Cardiac fibroblast (primary cell): ENCODE data around the gene SEZ6L2.
"Not testable (repeated sequence)": the region's sequence is repeated elsewhere in the genome, so short reads cannot be mapped to it uniquely, and the experiment has no call there.

Experiments used
- DNase-seq, 2 donors: peaks; one replicate each; pipeline versions ENCODE4 v3.0.0 to v3.0.0-alpha.2; 2010; ENCODE audit warnings: low read depth in 2 of 2
- H3K4me3 ChIP-seq, 2 donors: replicated peaks in 1 of 2; 1 replicate in 1 of 2; 2 replicates in 1 of 2; pipeline ENCODE4 v1.5.1; 2011; ENCODE audit warnings: low read depth in 2 of 2, low read length in 2 of 2, mild to moderate bottlenecking in 2 of 2, moderate library complexity in 1 of 2
- CTCF ChIP-seq: IDR thresholded peaks from one replicate; pipeline ENCODE4 v1.5.1; 2011; ENCODE audit warnings: low read depth, mild to moderate bottlenecking, low read length, inconsistent platforms

SEZ6L2 gene

DNA sequence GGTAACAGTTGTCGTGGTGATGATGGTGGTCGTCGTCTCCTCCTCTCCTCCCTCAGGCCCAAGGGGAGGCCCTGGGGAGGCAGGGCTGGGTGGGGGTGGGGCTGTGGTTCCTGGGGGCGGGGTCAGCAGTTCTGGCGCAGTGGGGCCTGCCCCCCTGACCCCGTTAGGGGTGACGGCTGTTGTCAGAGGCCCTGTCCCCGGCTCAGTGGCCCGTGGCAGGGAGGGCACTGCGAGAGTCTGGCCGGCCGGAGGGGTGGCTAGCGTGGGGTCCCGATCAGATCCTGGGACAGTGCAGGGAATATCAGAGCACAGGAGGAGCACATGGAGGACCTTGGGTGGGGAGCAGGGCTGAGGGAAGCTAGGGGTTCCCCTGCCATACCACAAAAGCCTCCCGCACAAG lies 2.5 kb downstream of the SEZ6L2 start:
- no peak overlapping the region for H3K4me3 ChIP-seq
- no peak for DNase-seq
- no peak for TF ChIP-seq CTCF

GRCh38 chr16:29894352-29894751 lies 5.0 kb downstream of the SEZ6L2 start:
- TF ChIP-seq CTCF: no peak
- no peak overlapping the region for H3K4me3 ChIP-seq
- no peak for DNase-seq

DNA sequence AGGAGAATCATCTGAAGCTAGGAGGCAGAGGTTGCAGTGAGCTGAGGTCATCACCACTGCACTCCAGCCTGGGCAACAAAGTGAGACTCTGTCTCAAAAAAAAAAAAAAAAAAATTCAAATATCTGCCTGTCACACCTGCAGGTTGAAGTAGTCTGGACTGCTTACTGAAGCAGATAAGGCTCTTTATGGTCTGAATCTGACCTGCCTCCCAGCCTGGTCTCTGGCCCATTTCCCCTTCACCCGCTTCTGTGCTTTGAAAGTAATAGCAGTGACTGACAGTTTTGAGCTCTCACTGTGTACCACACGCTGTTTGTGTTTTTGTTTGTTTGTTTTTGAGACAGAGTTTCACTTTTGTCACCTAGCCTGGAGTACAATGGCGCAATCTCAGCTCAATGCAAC lies 5.8 kb downstream of the SEZ6L2 start:
- DNase-seq: no peak
- TF ChIP-seq CTCF: no peak
- no peak overlapping the region for H3K4me3 ChIP-seq

DNA sequence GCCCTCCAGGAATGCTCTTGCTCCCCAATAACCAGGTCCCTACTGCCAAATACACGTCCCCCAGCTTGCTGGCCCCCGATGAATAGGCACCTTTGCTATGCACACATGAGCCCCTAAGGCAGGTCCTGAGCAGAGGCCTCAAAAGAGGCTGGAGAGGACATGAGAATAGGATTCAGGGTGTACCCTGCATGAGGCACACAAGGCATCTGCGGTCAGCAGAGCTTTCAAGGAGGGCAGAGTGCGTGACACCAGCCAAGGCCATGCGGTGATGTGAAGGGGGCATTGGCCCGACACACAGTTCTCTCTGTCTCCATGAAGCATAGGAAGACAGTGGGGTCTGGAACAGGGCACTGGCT lies 6.9 kb downstream of the SEZ6L2 start:
- no peak for TF ChIP-seq CTCF
- no peak for DNase-seq
- no peak overlapping the region for H3K4me3 ChIP-seq

DNA sequence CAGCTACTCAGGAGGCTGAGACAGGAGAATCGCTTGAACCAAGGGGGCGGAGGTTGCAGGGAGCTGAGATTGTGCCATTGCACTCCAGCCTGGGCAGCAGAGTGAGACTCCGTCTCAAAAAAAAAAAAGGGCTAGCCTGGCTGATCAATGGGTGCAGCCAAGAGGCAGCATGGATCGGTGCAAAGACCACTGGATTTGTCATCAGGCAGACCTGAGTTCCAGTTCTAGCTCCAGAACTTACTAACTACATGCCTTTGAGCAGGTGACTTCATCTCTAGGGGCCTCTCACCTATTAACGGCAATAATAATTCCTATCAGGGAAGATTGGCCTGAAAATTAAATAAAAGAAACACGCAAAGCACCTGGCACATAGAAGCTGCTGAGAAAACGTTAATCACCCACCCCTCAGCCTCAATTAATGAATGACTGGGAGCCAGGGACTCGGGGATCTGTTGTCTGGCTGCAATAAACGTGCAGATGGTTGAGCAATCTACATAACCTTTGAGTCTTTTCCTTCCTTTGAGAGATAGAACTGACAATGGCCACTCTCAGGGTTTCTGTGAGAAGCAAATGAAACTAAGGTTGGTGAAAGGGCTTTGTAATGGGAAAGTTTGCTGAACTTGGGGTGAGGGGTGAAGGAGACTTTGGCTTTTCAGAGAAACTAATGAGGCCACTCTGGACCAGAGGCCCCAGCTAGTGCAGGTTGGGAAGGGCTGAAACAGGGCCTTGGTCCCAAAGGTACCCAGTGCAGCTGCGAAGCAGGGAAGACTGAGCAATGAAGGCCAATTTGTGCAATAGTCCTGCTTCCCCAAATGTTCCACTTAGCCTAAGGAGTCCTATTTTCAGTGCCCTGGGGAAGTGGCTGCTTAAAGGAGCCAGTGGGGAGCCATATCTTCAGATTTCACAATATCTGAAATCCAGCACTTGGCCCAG lies 7.6 kb downstream of the SEZ6L2 start:
- peak in 1 of 2 donors; percentile 26 for DNase-seq
- no peak overlapping the region for H3K4me3 ChIP-seq
- no peak for TF ChIP-seq CTCF

DNA sequence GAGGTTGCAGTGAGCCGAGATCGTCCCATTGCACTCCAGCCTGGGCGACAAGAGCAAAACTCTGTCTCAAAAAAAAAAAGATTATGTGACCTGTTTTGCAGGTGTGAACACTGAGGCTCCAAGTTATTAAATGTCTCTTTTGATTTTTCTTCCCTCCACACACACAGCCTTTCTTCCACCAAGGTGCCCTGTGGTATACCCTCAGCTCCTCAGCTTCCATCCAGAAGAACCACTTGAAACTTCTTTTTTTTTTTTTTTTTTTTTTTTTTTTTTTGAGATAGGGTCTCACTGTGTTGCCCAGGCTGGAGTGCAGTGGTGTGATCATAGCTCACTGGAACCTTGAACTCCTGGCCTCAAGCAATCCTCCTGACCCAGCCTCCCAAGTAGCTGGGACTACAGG lies 10.0 kb downstream of the SEZ6L2 start:
- not testable (repeated sequence) for H3K4me3 ChIP-seq, DNase-seq

- TF ChIP-seq CTCF: no peak
- no peak overlapping the region for H3K4me3 ChIP-seq
- DNase-seq: no peak
These were observed 15.4 kb downstream of the SEZ6L2 start for GRCh38 chr16:29883987-29884386.
